ENCODE measurements around the gene TSHZ2.

The TSHZ2 gene, protein sequence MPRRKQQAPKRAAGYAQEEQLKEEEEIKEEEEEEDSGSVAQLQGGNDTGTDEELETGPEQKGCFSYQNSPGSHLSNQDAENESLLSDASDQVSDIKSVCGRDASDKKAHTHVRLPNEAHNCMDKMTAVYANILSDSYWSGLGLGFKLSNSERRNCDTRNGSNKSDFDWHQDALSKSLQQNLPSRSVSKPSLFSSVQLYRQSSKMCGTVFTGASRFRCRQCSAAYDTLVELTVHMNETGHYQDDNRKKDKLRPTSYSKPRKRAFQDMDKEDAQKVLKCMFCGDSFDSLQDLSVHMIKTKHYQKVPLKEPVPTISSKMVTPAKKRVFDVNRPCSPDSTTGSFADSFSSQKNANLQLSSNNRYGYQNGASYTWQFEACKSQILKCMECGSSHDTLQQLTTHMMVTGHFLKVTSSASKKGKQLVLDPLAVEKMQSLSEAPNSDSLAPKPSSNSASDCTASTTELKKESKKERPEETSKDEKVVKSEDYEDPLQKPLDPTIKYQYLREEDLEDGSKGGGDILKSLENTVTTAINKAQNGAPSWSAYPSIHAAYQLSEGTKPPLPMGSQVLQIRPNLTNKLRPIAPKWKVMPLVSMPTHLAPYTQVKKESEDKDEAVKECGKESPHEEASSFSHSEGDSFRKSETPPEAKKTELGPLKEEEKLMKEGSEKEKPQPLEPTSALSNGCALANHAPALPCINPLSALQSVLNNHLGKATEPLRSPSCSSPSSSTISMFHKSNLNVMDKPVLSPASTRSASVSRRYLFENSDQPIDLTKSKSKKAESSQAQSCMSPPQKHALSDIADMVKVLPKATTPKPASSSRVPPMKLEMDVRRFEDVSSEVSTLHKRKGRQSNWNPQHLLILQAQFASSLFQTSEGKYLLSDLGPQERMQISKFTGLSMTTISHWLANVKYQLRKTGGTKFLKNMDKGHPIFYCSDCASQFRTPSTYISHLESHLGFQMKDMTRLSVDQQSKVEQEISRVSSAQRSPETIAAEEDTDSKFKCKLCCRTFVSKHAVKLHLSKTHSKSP (N-terminal part only)

DNA sequence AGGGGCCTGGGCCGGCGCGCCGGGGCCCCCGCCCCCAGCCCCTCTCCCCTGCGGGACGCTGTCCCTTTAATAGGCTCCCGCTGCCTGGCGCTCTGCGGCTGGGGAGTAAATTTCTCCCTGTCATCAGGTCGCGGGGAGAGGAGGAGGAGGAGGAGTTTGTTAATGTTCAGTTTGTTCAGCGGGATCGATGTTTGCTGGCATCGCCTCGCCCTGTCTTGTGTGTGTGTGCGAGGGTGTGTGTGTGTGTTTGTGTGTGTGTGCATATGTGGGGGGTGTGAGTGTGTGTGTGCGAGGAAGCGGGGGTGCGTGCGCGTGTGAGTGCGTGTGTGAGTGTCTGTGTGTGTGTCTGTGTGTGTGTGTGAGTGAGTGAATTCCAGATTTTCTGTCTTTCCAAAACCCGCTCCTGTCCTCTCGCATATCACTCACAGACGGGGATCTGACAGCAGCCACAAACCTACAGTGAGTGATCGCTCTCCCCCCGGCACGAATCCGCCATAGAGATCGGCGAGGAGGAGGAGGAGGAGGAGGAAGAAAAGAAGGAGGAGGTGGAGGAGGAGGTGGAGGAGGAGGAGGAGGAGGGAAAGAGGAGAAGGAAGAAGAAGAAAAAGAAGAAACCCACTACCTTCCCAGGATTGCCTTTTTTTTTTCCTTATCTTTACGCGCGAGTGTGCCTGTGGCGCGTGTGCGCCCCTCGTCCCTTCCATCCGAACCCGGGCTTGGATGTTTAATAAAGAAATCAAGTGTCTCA is at the start of gene TSHZ2:
TSHZ2 (plus strand) TSS at position 169 of the 748 bp plus-strand sequence. CDS start 936 bp downstream, outside the sequence.
- DNase-seq (ENCODE audit: low read depth), result no peak

DNA sequence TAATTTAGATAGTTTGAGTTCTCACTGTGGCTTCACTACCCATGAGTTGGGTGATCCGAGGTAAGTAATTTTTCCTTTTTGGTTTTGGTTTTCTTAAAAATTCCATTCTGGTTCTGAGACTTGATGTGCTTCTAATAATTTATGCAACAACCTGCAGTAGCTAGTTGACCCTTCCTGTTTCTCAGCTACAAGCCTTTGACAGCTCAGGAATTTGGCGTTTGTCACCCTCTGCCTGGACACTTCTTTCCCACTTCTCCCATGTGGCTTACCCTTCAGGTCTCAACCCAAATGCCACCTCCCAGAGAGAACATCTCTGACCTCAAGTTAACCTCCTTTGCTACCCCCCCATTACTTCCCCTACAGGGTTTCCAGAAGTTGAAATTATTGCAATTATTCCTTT is 49.7 kb upstream of the TSHZ2 start:
- DNase-seq (ENCODE audit: low read depth), result no peak

DNA sequence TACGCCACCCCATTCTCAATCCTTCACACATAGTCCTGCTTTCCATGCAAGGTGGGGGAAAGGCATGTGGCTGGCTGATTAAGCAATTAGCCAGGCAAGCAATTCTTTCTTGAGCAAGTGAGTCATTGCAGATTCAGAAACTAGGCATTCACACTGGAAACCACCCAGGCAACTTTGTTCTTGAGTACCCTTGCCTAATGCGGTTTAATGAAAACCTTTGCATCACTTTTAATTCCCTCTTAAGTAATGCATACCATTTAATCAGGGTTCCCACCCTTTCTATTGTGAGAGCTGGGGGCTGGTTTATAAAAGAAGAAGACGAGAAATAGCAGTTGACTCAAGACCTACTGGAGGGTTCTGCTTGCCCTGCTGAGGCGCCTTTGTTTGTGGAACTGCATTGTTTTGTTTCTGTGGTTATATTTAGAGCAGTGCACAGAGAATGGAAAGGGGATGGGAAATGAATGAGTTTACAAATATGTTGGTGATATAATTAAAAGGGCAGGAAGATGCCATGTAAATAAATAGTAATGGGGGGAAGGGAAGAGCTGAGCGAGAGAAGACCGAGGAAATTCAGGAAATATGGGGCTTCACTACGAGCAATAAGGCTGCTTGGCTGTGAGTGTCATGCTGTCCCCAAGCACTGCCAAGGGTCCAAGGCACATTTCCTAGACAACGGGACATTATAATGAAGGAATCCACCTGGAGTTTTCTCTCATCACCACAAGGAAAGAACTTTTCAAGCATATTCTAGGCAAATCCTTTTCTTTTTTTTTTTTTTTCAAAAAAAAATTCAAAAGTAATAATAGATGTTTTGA is 48.8 kb upstream of the TSHZ2 start:
- DNase-seq (ENCODE audit: low read depth), result no peak

DNA sequence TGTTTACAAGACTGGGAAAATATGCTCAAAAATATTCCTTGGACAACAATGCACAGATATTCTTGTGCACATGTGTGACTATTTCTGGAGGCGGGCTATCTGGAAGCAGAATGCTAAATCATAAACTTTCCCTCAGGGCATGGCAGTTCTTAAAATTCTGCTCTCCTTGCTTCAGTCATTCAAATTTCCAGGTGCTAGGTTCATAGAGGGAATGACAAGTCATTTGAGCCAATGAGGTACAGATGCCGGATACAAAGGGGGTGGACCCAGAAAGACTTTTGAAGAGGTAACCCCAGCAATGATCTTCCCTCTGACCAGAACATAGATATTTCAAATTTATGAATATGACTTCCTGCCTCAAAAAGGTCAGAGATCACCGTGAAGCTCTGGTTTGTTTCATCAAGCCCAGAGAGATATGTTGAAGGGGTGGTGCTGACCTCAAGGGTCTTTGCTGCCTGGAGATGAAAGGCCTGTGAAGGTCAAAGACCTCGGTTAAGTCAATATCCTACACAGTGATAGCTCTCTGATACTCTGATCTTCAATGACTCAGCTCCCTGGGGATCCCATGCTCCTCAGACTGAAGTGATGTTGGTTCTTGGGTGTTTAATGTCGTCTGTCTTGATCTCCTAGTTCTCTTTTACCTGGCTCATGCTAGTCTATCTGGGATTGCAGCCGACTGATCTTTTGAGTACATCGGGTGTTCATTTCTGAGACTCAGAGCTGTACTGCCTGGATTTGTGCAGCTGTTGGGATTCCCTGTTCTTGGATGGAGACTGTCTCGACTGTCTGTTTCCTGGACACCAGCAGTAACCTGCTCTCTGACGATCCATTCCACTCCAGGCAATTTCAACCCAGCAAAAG is 47.5 kb upstream of the TSHZ2 start:
- no peak for DNase-seq (ENCODE audit: low read depth)

DNA sequence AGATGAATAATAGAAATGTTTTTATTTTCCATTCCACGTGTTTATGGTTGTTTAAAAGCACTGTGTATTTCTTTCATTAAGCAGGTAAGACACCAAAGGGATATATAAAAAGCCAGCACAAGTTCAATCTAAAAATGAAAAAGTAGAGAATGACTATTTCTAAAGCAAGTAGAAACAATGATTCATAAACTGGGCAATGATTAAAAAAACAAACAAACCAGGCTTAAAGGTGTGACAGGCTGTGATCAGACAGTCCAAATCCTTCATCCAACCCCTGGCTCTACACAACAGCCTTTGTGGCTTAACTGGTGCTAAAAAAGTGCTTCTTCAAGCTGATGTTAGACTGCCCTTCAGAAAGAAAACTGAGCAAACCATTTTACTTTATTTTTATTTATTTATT is 45.7 kb upstream of the TSHZ2 start:
- no peak for DNase-seq (ENCODE audit: low read depth)

DNA sequence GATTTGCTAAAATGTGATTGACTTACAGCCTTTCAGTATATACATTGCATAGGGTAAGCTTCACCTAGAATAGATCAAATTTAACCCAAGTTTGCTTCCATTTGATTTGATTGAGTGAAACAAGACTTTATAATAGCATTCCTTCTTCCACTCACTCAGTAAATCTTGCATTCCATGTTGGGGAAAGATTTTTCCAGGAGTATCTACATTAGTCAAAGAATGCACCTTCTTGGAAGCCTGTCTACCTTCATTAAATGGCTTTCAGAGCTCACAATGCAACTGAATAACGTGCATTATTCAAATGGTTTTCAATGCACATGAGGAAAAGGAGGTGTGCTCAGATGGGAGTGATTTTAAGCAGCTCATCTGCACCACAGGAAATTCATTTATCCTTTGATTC is 38.3 kb upstream of the TSHZ2 start:
- no peak for DNase-seq (ENCODE audit: low read depth)

DNA sequence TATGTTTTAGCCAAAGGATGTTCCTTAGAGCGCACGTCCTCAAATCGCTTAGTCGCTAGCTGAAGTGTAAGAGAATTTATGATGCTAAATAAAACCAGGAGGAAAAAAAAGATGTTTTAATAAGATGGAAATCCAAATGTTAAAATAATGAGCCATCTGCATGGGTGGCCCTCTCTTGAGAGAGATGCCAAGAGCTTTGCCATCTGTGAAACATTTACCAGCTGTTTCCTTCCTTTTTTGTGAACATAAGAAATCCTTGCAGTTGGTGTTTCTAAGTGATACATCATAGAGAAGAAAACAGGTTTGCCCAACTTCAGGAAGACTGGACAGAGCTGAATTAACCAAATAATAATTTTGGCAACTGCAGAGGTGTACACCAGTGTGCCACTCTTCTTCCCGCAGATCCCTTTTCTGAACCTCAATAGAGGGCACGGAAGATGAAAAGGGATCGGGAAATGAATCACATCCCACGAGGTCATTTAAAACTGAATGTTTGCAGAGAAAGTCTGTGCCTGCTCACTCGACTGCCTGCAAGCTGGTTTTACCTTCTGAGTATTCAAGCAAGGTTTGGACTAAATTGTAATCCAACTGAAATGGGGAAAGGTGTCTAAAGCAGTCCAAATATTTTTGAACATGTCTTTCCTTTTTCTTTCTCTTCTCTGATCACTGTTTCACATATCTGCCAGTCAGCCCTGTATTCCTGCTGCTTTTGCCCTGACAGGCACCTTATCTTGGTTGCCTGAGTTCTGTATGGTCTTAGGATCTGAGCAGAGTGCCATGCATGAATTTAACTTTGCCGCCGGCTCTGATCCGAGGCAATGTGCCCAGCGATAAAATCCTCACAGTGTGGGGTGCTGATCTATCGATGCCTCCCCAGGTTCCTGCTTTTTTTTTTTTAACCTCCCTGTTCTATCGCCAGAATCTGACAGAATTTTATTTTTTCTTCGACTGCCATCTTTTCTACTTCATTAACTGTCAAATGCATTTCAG is 35.5 kb upstream of the TSHZ2 start:
- DNase-seq (ENCODE audit: low read depth), result no peak

DNA sequence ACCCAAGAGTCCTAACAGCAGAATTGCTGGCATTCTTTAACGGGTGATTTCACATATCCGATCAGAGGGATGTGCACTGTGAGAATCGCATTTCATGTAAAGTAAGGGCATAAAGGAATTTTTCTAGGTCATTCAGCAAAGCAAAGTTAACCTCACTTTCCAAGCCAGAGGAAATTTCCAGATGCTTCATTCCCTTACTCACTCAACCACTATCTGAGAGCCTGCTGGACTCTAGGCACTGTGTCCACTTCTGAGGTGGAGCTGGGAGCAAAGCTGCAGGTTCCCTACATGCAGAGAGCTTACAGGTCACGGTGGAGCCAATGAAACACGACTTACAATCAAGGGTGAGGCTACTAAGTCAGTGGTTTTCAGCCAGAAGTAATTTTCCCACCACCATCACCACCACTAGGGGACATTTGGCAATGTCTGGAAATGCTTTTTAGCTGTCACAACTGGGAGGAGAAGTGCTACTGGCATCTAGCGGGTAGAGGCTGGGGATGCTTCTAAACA is 34.5 kb upstream of the TSHZ2 start:
- no peak for DNase-seq (ENCODE audit: low read depth)

DNA sequence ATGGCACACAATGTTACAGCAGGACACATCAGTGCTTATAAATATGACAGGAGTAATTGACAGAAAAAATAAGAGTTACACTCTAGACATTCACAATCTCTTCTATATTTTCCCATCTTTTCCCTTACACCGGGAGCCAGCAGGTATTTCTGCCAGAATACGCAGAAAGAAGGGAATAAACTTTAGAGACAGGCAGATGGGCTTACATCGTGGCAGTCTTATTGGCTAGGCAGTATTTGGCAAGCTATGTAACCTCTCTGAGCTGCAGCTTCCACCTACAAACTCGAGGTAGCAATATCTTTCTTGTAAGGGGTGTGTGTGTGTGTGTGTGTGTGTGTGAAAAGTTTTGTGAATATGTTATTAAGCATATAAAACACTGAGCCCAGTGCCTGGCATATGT is 33.0 kb upstream of the TSHZ2 start:
- DNase-seq (ENCODE audit: low read depth), result no peak

DNA sequence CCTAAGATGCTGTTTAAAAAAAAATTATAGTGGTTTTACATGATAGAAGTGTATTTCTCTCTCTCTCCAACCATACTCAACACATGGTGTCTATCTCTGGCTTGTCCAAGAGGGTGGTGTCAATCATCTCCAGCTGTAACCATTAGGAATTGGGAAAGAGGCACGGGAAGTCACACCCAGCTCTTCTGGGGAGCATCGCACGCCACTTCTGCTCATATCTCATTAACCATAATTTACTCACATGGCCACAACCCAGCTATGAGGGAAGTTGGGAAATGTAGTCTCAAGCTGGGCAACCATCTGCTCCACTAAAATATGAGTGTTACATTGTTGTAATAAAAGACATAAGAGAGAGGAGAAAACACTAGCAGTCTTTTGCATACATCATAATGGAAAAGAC is 30.4 kb upstream of the TSHZ2 start:
- DNase-seq (ENCODE audit: low read depth), result no peak

DNA sequence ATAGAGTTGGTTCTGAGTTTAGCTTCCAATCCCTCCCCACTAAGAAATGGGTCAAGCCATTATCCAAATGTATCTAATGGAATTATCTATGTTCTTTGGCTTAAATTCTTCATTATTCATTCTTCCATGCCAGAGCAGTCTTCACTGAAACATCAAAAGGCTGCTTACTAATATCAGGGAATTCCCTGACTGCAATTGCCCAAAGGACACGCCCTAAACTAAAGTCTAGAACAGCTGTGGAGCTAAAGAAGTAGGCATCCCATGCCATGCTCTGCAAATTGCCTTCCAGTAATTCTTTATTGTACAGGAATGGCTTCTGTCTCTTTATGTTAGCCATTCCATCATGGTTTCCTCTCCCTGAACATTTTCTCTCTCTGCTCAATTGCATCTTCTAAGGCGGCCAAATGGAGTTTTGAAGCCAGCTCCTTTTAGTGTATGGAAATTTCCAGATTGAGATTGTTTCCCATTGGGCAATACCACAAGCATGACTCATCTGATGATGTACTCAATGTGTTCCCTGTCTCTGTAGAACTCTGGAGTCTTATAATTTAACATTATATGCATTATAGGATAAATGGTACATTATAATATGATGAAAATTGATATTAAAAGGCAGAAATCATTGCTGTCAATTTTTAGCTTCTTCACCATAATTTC is 28.8 kb upstream of the TSHZ2 start:
- DNase-seq (ENCODE audit: low read depth), result no peak

DNA sequence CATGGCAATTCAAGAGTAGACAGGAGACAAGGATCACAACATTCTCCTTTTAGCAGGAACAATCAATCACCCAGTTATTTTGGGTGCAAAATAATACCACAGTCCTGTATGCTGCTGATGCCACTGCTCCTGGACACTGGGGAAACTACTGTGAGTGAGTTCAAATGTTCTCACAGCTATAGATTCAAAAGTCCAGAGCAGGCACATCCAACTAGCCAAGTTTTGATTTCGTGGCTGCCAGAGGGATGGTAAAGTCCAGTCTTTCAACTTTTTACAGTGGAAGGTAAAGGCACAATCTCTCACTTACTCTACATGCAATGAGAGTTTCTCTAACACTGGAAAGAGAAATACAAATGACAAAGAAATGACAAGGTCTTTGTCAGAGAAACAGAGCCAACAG is 26.9 kb upstream of the TSHZ2 start:
- DNase-seq (ENCODE audit: low read depth), result no peak

DNA sequence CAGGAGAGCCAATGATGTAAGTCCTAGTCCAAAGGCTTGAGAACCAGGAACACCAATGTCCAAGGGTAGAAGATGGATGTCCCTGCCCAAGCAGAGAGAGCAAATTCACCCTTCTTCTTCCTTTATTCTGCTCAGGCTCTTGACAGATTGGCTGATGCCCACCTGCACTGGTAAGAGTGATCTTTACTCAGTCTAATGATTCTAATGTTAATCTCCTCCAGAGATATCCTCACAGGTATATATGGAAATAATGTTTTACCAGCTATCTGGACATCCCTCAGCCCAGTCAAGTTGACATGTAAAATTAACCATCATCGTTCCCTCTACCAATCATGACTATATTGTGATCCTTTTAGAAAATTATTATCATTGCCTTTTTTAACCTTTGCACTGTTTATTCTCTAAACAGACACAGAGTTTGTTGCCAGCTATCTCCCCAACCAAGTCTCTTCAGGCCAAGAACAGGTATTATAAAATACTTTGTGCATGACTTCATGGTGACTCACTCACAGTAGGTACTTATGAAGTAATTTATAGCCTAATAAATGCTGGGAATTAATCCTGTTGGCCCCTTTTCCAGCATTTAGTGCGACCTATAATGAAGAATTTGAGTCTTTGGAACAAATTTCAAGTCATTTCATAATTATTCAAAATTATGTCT is 26.2 kb upstream of the TSHZ2 start:
- no peak for DNase-seq (ENCODE audit: low read depth)

DNA sequence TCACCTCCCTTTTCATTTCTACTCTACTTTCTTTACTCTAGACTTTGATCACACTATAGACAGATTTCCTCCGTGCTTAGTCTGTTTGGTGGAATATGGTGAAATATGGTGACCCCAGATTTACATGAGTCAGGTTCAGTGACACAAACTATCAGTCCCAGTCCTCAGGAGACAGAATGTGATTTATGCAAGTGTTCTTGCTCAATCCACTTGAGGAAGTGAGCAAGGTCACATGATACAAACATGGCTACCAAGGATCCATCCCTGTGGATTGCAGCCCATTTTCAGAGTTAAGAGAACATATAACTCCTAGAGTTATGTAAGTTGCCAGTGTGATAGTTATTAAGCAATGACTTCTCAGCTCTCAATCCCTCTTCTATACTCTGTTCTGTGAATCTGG is 23.7 kb upstream of the TSHZ2 start:
- no peak for DNase-seq (ENCODE audit: low read depth)

DNA sequence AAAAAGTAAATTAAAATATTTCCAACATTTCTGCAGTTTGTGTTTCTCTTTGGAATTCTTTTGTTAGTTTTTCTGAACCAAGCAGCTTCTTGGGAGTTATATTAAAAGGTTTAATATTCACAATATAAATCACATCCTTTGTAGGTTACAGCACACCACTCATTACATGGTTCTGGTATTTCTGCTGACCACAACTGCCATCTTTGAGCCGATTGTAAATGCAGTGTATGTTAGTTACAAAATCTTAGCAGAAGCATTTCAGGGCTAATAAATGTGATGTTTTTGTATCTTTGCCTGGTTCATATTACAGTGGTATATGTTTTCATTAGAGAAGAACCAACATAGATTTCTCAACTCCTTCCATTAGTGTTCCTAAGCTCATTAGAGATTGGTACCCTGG is 19.1 kb upstream of the TSHZ2 start:
- no peak for DNase-seq (ENCODE audit: low read depth)

DNA sequence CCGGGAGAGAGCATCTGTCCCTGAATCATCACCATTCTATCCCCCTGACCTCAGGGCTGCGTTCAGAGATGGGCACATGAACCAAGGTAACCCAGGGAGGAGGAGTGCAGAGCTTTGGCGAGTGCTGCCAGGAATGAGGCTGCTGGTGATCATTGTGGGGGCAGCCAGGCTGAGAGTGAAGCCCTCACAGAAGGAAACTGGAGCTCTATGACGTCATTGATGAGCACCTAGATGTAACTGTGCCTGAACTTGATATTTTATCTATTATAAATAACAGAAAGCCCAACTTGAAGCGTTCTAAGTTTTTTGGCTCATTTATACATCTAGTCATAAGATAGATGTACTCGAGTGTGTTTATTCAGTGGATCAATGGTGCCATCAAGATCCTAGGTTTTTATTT is 17.3 kb upstream of the TSHZ2 start:
- no peak for DNase-seq (ENCODE audit: low read depth)

DNA sequence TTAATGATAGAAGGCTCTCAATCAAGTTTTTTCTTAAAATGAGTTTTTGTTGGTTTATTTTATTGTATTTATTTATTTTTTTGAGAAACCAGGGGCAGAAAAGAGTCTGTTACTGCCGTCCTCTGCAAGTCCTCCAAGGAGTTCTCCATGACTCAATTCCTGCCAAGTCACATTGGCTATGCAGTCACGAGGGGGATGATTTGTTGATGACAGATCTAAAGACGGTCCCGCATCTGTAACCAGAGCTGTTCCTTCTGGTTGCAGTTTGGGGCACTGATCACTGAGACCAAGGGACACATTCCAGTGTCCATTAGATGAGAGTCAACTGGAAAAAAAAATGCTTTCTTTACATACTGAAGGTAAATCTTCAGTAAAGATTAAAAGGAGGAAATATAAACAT is 13.9 kb upstream of the TSHZ2 start:
- DNase-seq (ENCODE audit: low read depth), result no peak

DNA sequence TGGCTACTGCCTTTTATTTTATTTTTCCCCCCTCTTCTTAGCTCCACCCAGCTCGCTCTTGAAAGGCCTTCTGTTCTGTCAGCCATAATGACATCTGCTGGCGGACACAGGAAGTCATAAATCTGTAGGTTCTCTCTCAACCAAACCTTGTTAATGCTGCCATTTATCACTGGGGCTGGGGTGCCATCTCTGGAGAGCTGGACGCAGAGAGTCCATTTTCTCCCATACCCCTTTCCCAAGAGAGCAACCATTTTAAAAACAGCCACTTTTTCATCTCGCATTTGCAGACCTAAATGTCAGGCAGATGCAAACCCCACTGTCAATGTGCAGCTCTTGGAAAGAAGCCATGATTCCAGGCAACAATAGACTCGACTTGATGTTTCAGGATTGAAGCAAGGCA is 13.0 kb upstream of the TSHZ2 start:
- no peak for DNase-seq (ENCODE audit: low read depth)

Measured in CMK (cell line).